MM.1S (cell line): ENCODE measurements around the gene CCBE1.

ENCODE experiments used
- CTCF ChIP-seq: fragments of 300-600 bp; sonication (generic); IDR thresholded peaks from 2 replicates; pipeline ENCODE4 v1.5.1; 2016; ENCODE audit warnings: antibody characterized with exemption, low read length, mixed read lengths
- EZH2phosphoT487 ChIP-seq: fragments of 300-600 bp; sonication (generic); IDR thresholded peaks from 2 replicates; pipeline ENCODE4 v1.6.1; 2018; ENCODE audit warnings: antibody characterized with exemption, low read length

- no peak for TF ChIP-seq CTCF
- TF ChIP-seq EZH2phosphoT487, result no peak
Observed at GRCh38 chr18:59420244-59420643, 277.0 kb downstream of the CCBE1 start.
